Lower leg skin (tissue), 4 donors: ENCODE data around the gene FSD1. TPM values are rescaled to one million over a fixed set of nuclear protein-coding genes. Genes with fewer than 3 reads are reported as not detected.

ENCODE experiments used
- DNase-seq, 2 donors: peaks; one replicate each; pipeline ENCODE4 v3.0.0-alpha.2; 2019; ENCODE audit warnings: low spot score in 2 of 2
- H3K4me3 ChIP-seq: fragments of 200-600 bp; sonication (generic); 2 replicates; pipeline ENCODE4 v1.5.1; 2017; ENCODE audit warnings: mild to moderate bottlenecking, low read depth; ENCODE audit not compliant: poor library complexity, severe bottlenecking
- CTCF ChIP-seq, 3 donors: fragments of 450-650 bp; IDR thresholded peaks; one replicate each; pipeline ENCODE4 v1.5.1; 2016; ENCODE audit warnings: antibody characterized with exemption in 3 of 3, mild to moderate bottlenecking in 3 of 3, moderate library complexity in 2 of 3
- POLR2A ChIP-seq, 2 donors: fragments of 450-650 bp; IDR thresholded peaks; one replicate each; pipeline ENCODE4 v1.6.1; 2016 to 2017; ENCODE audit warnings: antibody characterized with exemption in 2 of 2, mild to moderate bottlenecking in 1 of 2, moderate library complexity in 1 of 2
- WGBS, 2 donors: methylation state at CpG; one replicate each; pipeline ENCODE4 v1.1.5; 2018; 5-methylcytosine and 5-hydroxymethylcytosine counted together
- intact Hi-C: fragments of 100-400 bp; cut with DNase I; formaldehyde crosslinking; loops from one replicate; pipeline ENCODE4 v1.15.0; 2023; ENCODE audit warnings: low total_unique reads
- total RNA-seq, 4 donors: library from RNA; depleted of rRNA; stranded (reverse); fragments of >200 nt; gene quantifications; one replicate each; pipeline ENCODE4 v1.1.0, GENCODE V29; 2016

Gene FSD1
- total RNA-seq, 4 donors from 2014 or later, result 0.16 to 0.64 TPM; not detected in 2

GRCh38 chr19:4320419-4320818 lies 16.0 kb downstream of the FSD1 start:
- TF ChIP-seq POLR2A (IDR thresholded peaks at IDR 0.05) (no peak), CTCF (IDR thresholded peaks at IDR 0.05) (no peak)
- intact Hi-C loops, result no loop called here
- WGBS, 2 donors, result 95 to 97% methylated on average over 2 of the region's 2 CpGs

GRCh38 chr19:4322942-4323665 lies 18.7 kb downstream of the FSD1 start:
- WGBS, 2 donors, result 75 to 78% methylated on average over 19 to 31 of the region's 37 CpGs
- intact Hi-C loops, result no loop called here
- TF ChIP-seq POLR2A (IDR thresholded peaks at IDR 0.05), result no peak
- no peak for TF ChIP-seq CTCF (IDR thresholded peaks at IDR 0.05)
- H3K4me3 ChIP-seq, result no peak overlapping the region
- no peak for DNase-seq

More at GRCh38 chr19:4320419-4320818, 16.0 kb downstream of the FSD1 start:
- DNase-seq, result no peak
- no peak overlapping the region for H3K4me3 ChIP-seq

- no peak overlapping the region for H3K4me3 ChIP-seq
- intact Hi-C loops, result no loop called here
- TF ChIP-seq CTCF (IDR thresholded peaks at IDR 0.05) (no peak), POLR2A (IDR thresholded peaks at IDR 0.05) (no peak)
- DNase-seq, result no peak
- 88 to 92% methylated on average over 7 to 9 of the region's 9 CpGs for WGBS, 2 donors
These were observed 19.3 kb downstream of the FSD1 start for GRCh38 chr19:4323692-4324091.

- intact Hi-C loops, result no loop called here
- DNase-seq, result no peak
These were observed 19.8 kb downstream of the FSD1 start for GRCh38 chr19:4324228-4324627.

GRCh38 chr19:4326215-4326836 lies 21.9 kb downstream of the FSD1 start:
- 58 to 68% methylated on average over 13 of the region's 13 CpGs for WGBS, 2 donors
- DNase-seq, result no peak
- no peak overlapping the region for H3K4me3 ChIP-seq
- intact Hi-C loops, result no loop called here
- TF ChIP-seq CTCF (IDR thresholded peaks at IDR 0.05), result no peak
- TF ChIP-seq POLR2A (IDR thresholded peaks at IDR 0.05), result no peak

More at GRCh38 chr19:4324228-4324627, 19.8 kb downstream of the FSD1 start:
- H3K4me3 ChIP-seq, result no peak overlapping the region
- TF ChIP-seq CTCF (IDR thresholded peaks at IDR 0.05) (no peak), POLR2A (IDR thresholded peaks at IDR 0.05) (no peak)
- WGBS, 2 donors, result 67 to 83% methylated on average over 12 of the region's 12 CpGs
